HepG2 (cell line): ENCODE data around the gene SMARCC1. TPM values are rescaled to one million over a fixed set of nuclear protein-coding genes. Genes with fewer than 3 reads are reported as not detected.

Source experiments
- CBFB ChIP-seq: sonication (generic); formaldehyde crosslinking; IDR thresholded peaks from 2 replicates; pipeline ENCODE4 v1.4.0; 2020; ENCODE audit warnings: missing genetic modification reagents
- ERF ChIP-seq: IDR thresholded peaks from 2 replicates; pipeline ENCODE4 v1.6.1; 2018; ENCODE audit warnings: missing biosample characterization, missing genetic modification reagents
- GMEB1 ChIP-seq: sonication (generic); formaldehyde crosslinking; IDR thresholded peaks from 2 replicates; pipeline ENCODE4 v1.5.1; 2020; ENCODE audit warnings: missing genetic modification reagents, mild to moderate bottlenecking, borderline replicate concordance
- HIC2 ChIP-seq: sonication (generic); formaldehyde crosslinking; IDR thresholded peaks from 2 replicates; pipeline ENCODE4 v1.9.0; 2022; ENCODE audit warnings: low read depth, missing genetic modification reagents
- HOXA5 ChIP-seq: sonication (generic); formaldehyde crosslinking; IDR thresholded peaks from 2 replicates; pipeline ENCODE4 v1.4.0; 2020; ENCODE audit warnings: missing genetic modification reagents
- KDM3A ChIP-seq: IDR thresholded peaks from 2 replicates; pipeline ENCODE4 v1.6.1; 2018; ENCODE audit warnings: low read depth, missing compliant biosample characterization
- MAFF ChIP-seq: IDR thresholded peaks from 2 replicates; pipeline ENCODE4 v1.6.1; 2011; ENCODE audit warnings: low read depth, low read length, improper control_type of control experiment
- NFATC3 ChIP-seq: sonication (generic); formaldehyde crosslinking; IDR thresholded peaks from 2 replicates; pipeline ENCODE4 v1.5.1; 2020; ENCODE audit warnings: mild to moderate bottlenecking, missing genetic modification reagents
- PATZ1 ChIP-seq: sonication (generic); formaldehyde crosslinking; IDR thresholded peaks from 2 replicates; pipeline ENCODE4 v1.4.0; 2020; ENCODE audit warnings: missing genetic modification reagents
- SIX4 ChIP-seq: sonication (generic); formaldehyde crosslinking; IDR thresholded peaks from 2 replicates; pipeline ENCODE4 v1.4.0; 2020; ENCODE audit warnings: missing genetic modification reagents
- TRAFD1 ChIP-seq: sonication (generic); formaldehyde crosslinking; IDR thresholded peaks from 2 replicates; pipeline ENCODE4 v1.5.1; 2020; ENCODE audit warnings: missing genetic modification reagents, mild to moderate bottlenecking, borderline replicate concordance
- ZNF180 ChIP-seq: sonication (generic); formaldehyde crosslinking; IDR thresholded peaks from 2 replicates; pipeline ENCODE4 v1.4.0; 2020; ENCODE audit warnings: low read depth, missing genetic modification reagents, borderline replicate concordance
- ZNF3 ChIP-seq: IDR thresholded peaks from 2 replicates; pipeline ENCODE4 v1.7.0; 2017; ENCODE audit warnings: inconsistent platforms
- ZNF329 ChIP-seq: sonication (generic); formaldehyde crosslinking; IDR thresholded peaks from 2 replicates; pipeline ENCODE4 v1.9.0; 2021; ENCODE audit warnings: low read depth, mild to moderate bottlenecking, missing genetic modification reagents
- ZNF343 ChIP-seq: sonication (generic); formaldehyde crosslinking; IDR thresholded peaks from 2 replicates; pipeline ENCODE4 v1.4.0; 2020; ENCODE audit warnings: mild to moderate bottlenecking, missing genetic modification reagents
- ZNF501 ChIP-seq: sonication (generic); formaldehyde crosslinking; IDR thresholded peaks from 2 replicates; pipeline ENCODE4 v1.5.1; 2020; ENCODE audit warnings: mild to moderate bottlenecking, moderate library complexity, missing genetic modification reagents
- ZNF670 ChIP-seq: sonication (generic); formaldehyde crosslinking; IDR thresholded peaks from 2 replicates; pipeline ENCODE4 v1.8.0; 2022; ENCODE audit warnings: mild to moderate bottlenecking, missing genetic modification reagents, borderline replicate concordance
- ZNF7 ChIP-seq: IDR thresholded peaks from 2 replicates; pipeline ENCODE4 v1.6.1; 2016; ENCODE audit warnings: missing biosample characterization, missing genetic modification reagents
- polyA plus RNA-seq, 8 experiments: library from polyadenylated mRNA; depleted of rRNA in 3 of 8; stranded (reverse) in 7 of 8; unstranded in 1 of 8; fragments of >200 nt; fragmentation: Illumina TruSeq in 4 of 8; extraction: Trizol in 4 of 8; gene quantifications; 2 replicates each; pipeline versions ENCODE4 v1.2.1 to v1.2.3, GENCODE V29; 2011 to 2016; ENCODE audit warnings: low read depth in 4 of 8, missing spikeins in 1 of 8, mixed read lengths in 1 of 8; ENCODE audit not compliant: insufficient read depth in 1 of 8
- total RNA-seq, 5 experiments: library from RNA; depleted of rRNA; stranded (reverse); fragments of >200 nt; fragmentation: Illumina TruSeq; extraction: Trizol; gene quantifications; 2 replicates each; pipeline ENCODE4 v1.2.3, GENCODE V29; 2016; ENCODE audit warnings: low read depth in 1 of 5

Gene SMARCC1
- total and polyA plus RNA-seq, 2 of the 13 experiments (the other 11 are each of a cell fraction or from before 2014, with no cell fraction given) = 47.9 to 58.4 TPM

- TF ChIP-seq ZNF501 (CRISPR knock-in tag) (peak; percentile 89), ZNF7 (CRISPR knock-in tag) (no peak), HOXA5 (peak; percentile 31; the same call in 1 of the 2 replicates), GMEB1 (CRISPR knock-in tag) (peak; percentile 77; the same call in 1 of the 2 replicates), NFATC3 (CRISPR knock-in tag) (no peak), ZNF343 (CRISPR knock-in tag) (peak; percentile 93), ZNF329 (CRISPR knock-in tag) (peak; percentile 91), MAFF (no peak), ZNF180 (CRISPR knock-in tag) (no peak), PATZ1 (CRISPR knock-in tag) (no peak), CBFB (CRISPR knock-in tag) (no peak; the same call in 1 of the 2 replicates), ZNF670 (no peak), KDM3A (peak; percentile 84), HIC2 (CRISPR knock-in tag) (peak; percentile 39; the same call in 1 of the 2 replicates), ERF (peak; percentile 79), ZNF3 (CRISPR knock-in tag) (no peak), SIX4 (CRISPR knock-in tag) (no peak), TRAFD1 (CRISPR knock-in tag) (no peak)
Observed at GRCh38 chr3:47824541-47825473, 43.1 kb upstream of the SMARCC1 start (continued).
